HFF-Myc (cell line): ENCODE results near the gene REEP5.
"Not testable (repeated sequence)": the region's sequence is repeated elsewhere in the genome, so short reads cannot be mapped to it uniquely, and the experiment has no call there.

ENCODE experiments used
- DNase-seq: peaks from one replicate; pipeline ENCODE4 v3.0.0-alpha.2; 2011; ENCODE audit warnings: low read depth; ENCODE audit errors: extremely low read depth
- H3K4me3 ChIP-seq: replicated peaks from 2 replicates; pipeline ENCODE4 v1.5.1; 2011; ENCODE audit warnings: low read depth, mild to moderate bottlenecking, control low read depth, low read length
- CTCF ChIP-seq: IDR thresholded peaks from 2 replicates; pipeline ENCODE4 v1.5.1; 2012; ENCODE audit warnings: mild to moderate bottlenecking, low read depth, low read length, control low read depth; ENCODE audit errors: missing control alignments

Gene REEP5

GRCh38 chr5:112895682-112896081 lies 26.3 kb downstream of the REEP5 start:
- DNase-seq: no peak
- H3K4me3 ChIP-seq: no peak overlapping the region
- no peak for TF ChIP-seq CTCF

GRCh38 chr5:112892776-112893175 lies 29.3 kb downstream of the REEP5 start:
- no peak for DNase-seq
- no peak for TF ChIP-seq CTCF

GRCh38 chr5:112892066-112892465 lies 30.0 kb downstream of the REEP5 start:
- H3K4me3 ChIP-seq, DNase-seq: not testable (repeated sequence)

More at GRCh38 chr5:112892776-112893175, 29.3 kb downstream of the REEP5 start:
- no peak overlapping the region for H3K4me3 ChIP-seq

GRCh38 chr5:112886975-112887374 lies 35.1 kb downstream of the REEP5 start:
- H3K4me3 ChIP-seq: no peak overlapping the region
- DNase-seq: no peak
- no peak for TF ChIP-seq CTCF

- no peak overlapping the region for H3K4me3 ChIP-seq
- TF ChIP-seq CTCF: no peak
- DNase-seq: no peak
Observed at GRCh38 chr5:112885001-112885400, 37.0 kb downstream of the REEP5 start.

GRCh38 chr5:112883192-112883591 lies 38.8 kb downstream of the REEP5 start:
- no peak for TF ChIP-seq CTCF
- H3K4me3 ChIP-seq: no peak overlapping the region
- DNase-seq: no peak

- no peak overlapping the region for H3K4me3 ChIP-seq
- DNase-seq: no peak
- no peak for TF ChIP-seq CTCF
Observed at GRCh38 chr5:112880219-112880964, 41.6 kb downstream of the REEP5 start.
